Measurements from ENCODE around the gene CMPK2. TPM values are rescaled to one million over a fixed set of nuclear protein-coding genes. Genes with fewer than 3 reads are reported as not detected.

The CMPK2 gene
- polyA plus RNA-seq, 1 of the 3 experiments (the other 2 are of a cell fraction) = 1.1 TPM

- Histone ChIP-seq H3K4me3 (ENCODE audit: low read depth in 2 of 2, low read length in 1 of 2) (no peak overlapping the region), H3K4me2 (no peak overlapping the region), H3K27ac (ENCODE audit: low read depth in 2 of 2, low read length in 1 of 2) (no peak overlapping the region), H3K79me2 (ENCODE audit: insufficient read depth) (no peaks in the 10 kb centered on the region), H3K27me3 (ENCODE audit: insufficient read depth) (no peaks in the 10 kb centered on the region), H3K36me3 (replicated peaks in 1 of 2; ENCODE audit: control insufficient read depth in 1 of 2, insufficient read depth in 2 of 2, low read length in 1 of 2) (no peaks in the 10 kb centered on the region), H2AFZ (ENCODE audit: low read depth) (no peak overlapping the region), H4K20me1 (ENCODE audit: insufficient read depth) (no peaks in the 10 kb centered on the region), H3K9me3 (no peaks in the 10 kb centered on the region), H3K9me2 (no peaks in the 10 kb centered on the region), H3K4me1 (ENCODE audit: control insufficient read depth in 1 of 2, insufficient read depth in 2 of 2, low read depth in 1 of 2, low read length in 1 of 2) (peaks cover 0 to 6% of the 10 kb centered on the region in 2 experiments; a peak in 1 of 4 replicates), H3K9ac (no peak overlapping the region), H3F3A (replicated peaks; ENCODE audit: insufficient read depth) (no peaks in the 10 kb centered on the region)
- DNase-seq = no peak
- no peak for TF ChIP-seq GATA2 (CRISPR knock-in tag; IDR thresholded peaks at IDR 0.05)
- TF ChIP-seq YY1 (IDR thresholded peaks at IDR 0.05; ENCODE audit: low read depth) = no peak
- no peak for TF ChIP-seq NFIC (IDR thresholded peaks at IDR 0.05; ENCODE audit: borderline replicate concordance)
- no peak for TF ChIP-seq GABPA (IDR thresholded peaks at IDR 0.05; ENCODE audit: low read depth)
- TF ChIP-seq CHD2 (IDR thresholded peaks at IDR 0.05; ENCODE audit: low read length, partially characterized antibody) = no peak
- TF ChIP-seq CTCF (IDR thresholded peaks at IDR 0.05) = no peak
- no peak for TF ChIP-seq FOXJ3 (CRISPR knock-in tag; IDR thresholded peaks at IDR 0.05)
- no peak for TF ChIP-seq EP300 (IDR thresholded peaks at IDR 0.05; ENCODE audit: borderline replicate concordance in 1 of 2, low read depth in 1 of 2, low read length in 1 of 2)
- TF ChIP-seq MEF2A (IDR thresholded peaks at IDR 0.05; ENCODE audit: borderline replicate concordance, low read depth) = no peak
- TF ChIP-seq TAF1 (IDR thresholded peaks at IDR 0.05; ENCODE audit: borderline replicate concordance, low read depth, low read length) = no peak
- no peak for TF ChIP-seq IRF3 (IDR thresholded peaks at IDR 0.05; ENCODE audit: low read depth, low read length)
- no peak for TF ChIP-seq PBX3 (IDR thresholded peaks at IDR 0.05)
- no peak for TF ChIP-seq RFX5 (IDR thresholded peaks at IDR 0.05; ENCODE audit: low read length)
- TF ChIP-seq RXRA (IDR thresholded peaks at IDR 0.05; ENCODE audit: borderline replicate concordance, low read depth) = no peak
- no peak for TF ChIP-seq ELF1 (IDR thresholded peaks at IDR 0.05)
- TF ChIP-seq FOXM1 (IDR thresholded peaks at IDR 0.05; ENCODE audit: low read depth) = no peak
- CTCF ChIA-PET = interaction anchor here (0.8 to 1.4 kb wide), 4 partner anchors 10 to 19 kb away, joined by 3 read pairs; no protein-coding TSS in a partner anchor
- WGBS (ENCODE audit: low lambda C conversion rate) = 77% methylated on average over 1 of the region's 1 CpG
- POLR2A ChIA-PET = no interaction called here
Observed at GRCh38 chr2:6808426-6808825, 57.3 kb downstream of the CMPK2 start.

Data from SK-N-SH (cell line).